Large intestine (tissue), 3 donors: ENCODE measurements around the gene VSIR. TPM values are rescaled to one million over a fixed set of nuclear protein-coding genes. Genes with fewer than 3 reads are reported as not detected.

ENCODE experiments used
- DNase-seq, 2 donors: peaks; one replicate each; pipeline versions ENCODE4 v3.0.0 to v3.0.0-alpha.2; 2013
- H3K27ac ChIP-seq: one replicate; pipeline ENCODE4 v1.5.1; 2013; ENCODE audit warnings: low read length
- H3K27me3 ChIP-seq: 2 replicates; pipeline ENCODE4 v1.6.1; 2013; ENCODE audit warnings: low read length; ENCODE audit not compliant: control insufficient read depth, insufficient read depth
- H3K36me3 ChIP-seq: 2 replicates; pipeline ENCODE4 v1.6.1; 2013; ENCODE audit warnings: low read length; ENCODE audit not compliant: control insufficient read depth, insufficient read depth
- H3K4me1 ChIP-seq: one replicate; pipeline ENCODE4 v1.6.1; 2013; ENCODE audit warnings: low read length; ENCODE audit not compliant: control insufficient read depth, insufficient read depth
- H3K4me3 ChIP-seq: one replicate; pipeline ENCODE4 v1.5.1; 2013; ENCODE audit warnings: low read length
- H3K9me3 ChIP-seq: one replicate; pipeline ENCODE4 v1.6.1; 2013; ENCODE audit warnings: mild to moderate bottlenecking, low read depth, low read length, moderate library complexity; ENCODE audit not compliant: control insufficient read depth
- WGBS: methylation state at CpG from one replicate; pipeline ENCODE4 v1.1.5; 2013; ENCODE audit warnings: low lambda C conversion rate; ENCODE audit not compliant: insufficient coverage; 5-methylcytosine and 5-hydroxymethylcytosine counted together
- polyA plus RNA-seq: library from polyadenylated mRNA; unstranded; fragments of 120-200 nt; gene quantifications from one replicate; pipeline ENCODE4 v1.2.1, GENCODE V29; 2013

The VSIR gene
- polyA plus RNA-seq, 1 donor, result 47.9 TPM

DNA sequence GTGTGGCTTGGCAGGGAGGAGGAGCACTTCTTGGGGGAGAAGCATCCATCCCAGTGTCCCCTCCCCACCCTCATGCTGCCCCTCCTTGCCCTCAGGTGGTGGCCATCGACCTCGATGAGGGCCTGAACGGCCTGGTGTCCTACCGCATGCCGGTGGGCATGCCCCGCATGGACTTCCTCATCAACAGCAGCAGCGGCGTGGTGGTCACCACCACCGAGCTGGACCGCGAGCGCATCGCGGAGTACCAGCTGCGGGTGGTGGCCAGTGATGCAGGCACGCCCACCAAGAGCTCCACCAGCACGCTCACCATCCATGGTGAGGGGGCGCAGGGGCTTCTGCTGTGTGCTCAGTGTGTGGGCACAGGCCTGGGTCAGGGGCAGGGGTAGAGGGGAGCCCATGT, 68.5 kb downstream of the VSIR start:
- H3K27me3 ChIP-seq, result no peaks in the 10 kb centered on the region
- no peak for DNase-seq
- no peak overlapping the region for H3K4me3 ChIP-seq
- no peaks in the 10 kb centered on the region for H3K9me3 ChIP-seq
- H3K4me1 ChIP-seq, result peaks cover 2% of the 10 kb centered on the region
- no CpG with 5 or more reads among the region's 18 CpGs for WGBS
- no peaks in the 10 kb centered on the region for H3K36me3 ChIP-seq
- no peak overlapping the region for H3K27ac ChIP-seq

DNA sequence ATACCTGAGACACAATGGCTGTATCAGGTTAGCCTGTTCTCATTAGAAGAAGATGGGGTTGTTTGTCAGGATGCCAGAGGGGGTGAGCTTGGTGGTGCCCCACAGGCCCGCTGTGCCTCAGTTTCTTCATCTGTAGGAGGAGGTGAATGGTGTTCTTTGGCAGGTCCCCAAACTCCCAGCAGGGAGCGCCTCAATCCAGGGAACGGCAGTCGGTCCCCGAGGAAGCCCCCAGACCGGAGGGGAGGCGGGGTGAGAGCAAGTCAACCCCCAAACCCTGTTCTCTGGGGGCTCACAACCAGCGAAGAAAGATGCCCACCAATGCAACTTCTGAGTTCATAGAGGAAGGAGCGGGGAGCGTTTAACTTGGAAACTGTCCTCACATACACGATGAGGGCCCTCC, 69.7 kb downstream of the VSIR start:
- WGBS, result no CpG with 5 or more reads among the region's 11 CpGs
- H3K4me3 ChIP-seq, result no peak overlapping the region
- no peaks in the 10 kb centered on the region for H3K36me3 ChIP-seq
- H3K9me3 ChIP-seq, result no peaks in the 10 kb centered on the region
- no peaks in the 10 kb centered on the region for H3K4me1 ChIP-seq
- no peak overlapping the region for H3K27ac ChIP-seq
- DNase-seq, result no peak
- H3K27me3 ChIP-seq, result no peaks in the 10 kb centered on the region

DNA sequence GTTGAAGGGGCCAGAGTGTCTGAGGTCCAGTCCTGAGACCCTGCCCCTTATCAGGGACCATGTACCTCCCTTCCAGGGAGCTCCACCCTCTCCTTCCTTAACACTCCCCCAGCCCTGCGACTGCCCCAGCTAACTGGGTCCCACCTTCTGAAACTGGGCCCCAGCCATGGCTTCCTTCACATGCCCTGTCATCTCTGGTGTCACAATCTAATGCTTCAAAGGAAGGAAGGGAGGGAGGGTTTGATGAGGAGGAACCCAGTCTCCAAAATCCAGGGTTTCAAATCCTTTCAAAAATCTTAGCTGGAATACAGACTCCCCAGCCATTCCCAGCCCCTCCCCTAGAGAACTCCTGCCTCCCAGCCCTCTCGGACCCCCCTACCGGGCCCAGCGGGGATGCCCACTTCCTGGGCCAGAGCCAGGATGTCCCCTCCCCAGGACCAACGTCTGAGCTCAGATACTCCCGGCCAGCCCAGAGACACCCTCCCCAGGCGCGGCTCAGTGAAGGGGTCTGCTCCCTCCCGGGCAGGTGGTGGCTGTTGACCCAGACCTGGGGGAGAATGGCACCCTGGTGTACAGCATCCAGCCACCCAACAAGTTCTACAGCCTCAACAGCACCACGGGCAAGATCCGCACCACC, 71.7 kb downstream of the VSIR start:
- Histone ChIP-seq H3K9me3 (no peaks in the 10 kb centered on the region), H3K4me3 (no peak overlapping the region), H3K36me3 (no peaks in the 10 kb centered on the region), H3K4me1 (peaks cover 4% of the 10 kb centered on the region), H3K27me3 (no peaks in the 10 kb centered on the region), H3K27ac (no peak overlapping the region)
- no CpG with 5 or more reads among the region's 11 CpGs for WGBS
- DNase-seq, result no peak

DNA sequence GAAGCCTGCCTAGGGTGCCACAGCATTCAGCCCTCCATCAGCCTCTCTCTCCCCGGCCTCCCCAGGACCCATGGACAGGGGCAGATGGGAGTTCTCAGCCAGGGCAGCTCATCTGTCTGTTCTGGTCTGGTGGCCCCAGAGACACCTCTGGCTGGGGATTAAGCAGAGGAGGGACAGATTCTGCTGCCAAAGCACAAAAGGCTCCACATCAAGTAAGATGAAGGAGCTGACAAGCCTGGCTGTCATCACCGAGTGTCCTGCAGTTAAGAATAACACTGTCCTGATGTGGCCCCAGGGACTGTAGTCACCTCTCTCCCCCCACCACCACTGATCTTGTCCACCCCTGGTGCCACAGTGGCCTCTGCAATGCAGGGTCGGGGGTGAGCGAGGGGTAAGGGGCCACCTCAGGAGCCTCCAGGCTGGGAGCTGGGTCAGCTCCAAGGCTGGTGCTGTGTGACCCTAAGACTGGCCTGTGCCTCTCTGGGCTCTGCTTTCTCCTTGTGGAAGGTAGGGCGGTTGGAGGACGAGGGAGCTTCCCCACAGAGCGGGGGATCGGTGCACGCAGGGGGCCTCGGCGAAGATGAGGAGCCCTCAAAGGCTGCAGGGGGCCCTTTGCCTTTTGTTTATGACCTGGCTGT, 72.5 kb downstream of the VSIR start:
- Histone ChIP-seq H3K36me3 (no peaks in the 10 kb centered on the region), H3K9me3 (no peaks in the 10 kb centered on the region), H3K4me3 (no peak overlapping the region), H3K4me1 (peaks cover 8% of the 10 kb centered on the region), H3K27ac (no peak overlapping the region), H3K27me3 (no peaks in the 10 kb centered on the region)
- WGBS, result no CpG with 5 or more reads among the region's 11 CpGs
- no peak for DNase-seq

DNA sequence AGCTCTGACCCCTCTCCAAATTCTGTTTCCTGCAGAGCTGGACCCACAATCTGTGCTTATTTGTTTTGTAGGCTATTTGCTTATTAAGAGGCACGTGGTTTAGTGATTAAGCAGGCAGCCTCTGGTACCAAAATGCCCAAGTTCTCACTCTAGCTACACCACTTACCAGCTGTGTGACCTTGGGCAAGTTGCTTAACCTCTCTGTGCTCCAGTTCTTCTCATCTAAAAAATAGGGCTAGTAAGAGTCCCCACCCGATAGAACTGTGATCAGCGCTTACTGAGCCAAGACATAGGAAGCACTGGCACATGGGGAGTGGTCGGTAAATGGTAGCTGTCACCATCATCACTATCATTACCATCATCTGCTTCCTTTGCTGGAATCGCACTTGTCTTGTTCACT, 74.6 kb downstream of the VSIR start:
- Histone ChIP-seq H3K4me1 (peaks cover 8% of the 10 kb centered on the region), H3K36me3 (no peaks in the 10 kb centered on the region), H3K27ac (no peak overlapping the region), H3K27me3 (no peaks in the 10 kb centered on the region), H3K4me3 (no peak overlapping the region), H3K9me3 (no peaks in the 10 kb centered on the region)
- no CpG with 5 or more reads among the region's 5 CpGs for WGBS
- DNase-seq, result no peak

DNA sequence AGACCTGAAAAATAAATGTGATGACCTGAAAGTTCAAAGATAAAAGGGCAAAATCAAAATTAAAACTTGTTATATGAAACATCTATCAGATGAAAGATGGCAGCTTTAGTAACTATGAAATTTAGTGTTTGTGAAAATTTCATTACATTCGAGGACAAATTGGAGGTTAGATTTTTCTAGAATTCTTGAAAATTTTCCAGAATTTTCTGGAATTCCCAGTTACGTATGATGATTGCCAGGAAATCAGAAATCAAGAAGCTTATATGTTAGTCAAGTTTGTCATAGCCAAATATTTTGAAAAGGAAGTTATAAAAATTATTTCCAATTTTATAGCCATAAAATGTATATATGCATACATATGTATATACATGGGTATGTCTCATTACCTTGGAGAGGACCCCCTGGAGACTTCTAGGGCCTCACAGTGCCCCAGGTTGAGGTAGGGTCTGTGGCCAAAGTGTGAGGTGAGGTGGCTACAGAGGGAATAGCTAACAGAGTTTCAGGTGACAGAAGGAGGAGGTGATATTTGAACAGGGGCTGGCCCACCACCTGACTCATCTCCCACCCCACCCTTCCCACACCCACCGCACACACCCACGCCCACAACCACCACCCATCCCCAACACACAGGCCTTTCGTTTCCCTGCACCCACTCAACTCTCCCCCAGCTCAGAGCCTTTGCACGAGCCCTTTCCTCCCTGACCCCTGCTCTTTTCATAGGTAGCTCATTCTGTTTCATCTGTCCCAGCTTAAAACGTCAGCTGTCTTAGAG, 75.2 kb downstream of the VSIR start:
- Histone ChIP-seq H3K9me3 (no peaks in the 10 kb centered on the region), H3K4me3 (no peak overlapping the region), H3K27me3 (no peaks in the 10 kb centered on the region), H3K4me1 (peaks cover 8% of the 10 kb centered on the region), H3K27ac (no peak overlapping the region), H3K36me3 (no peaks in the 10 kb centered on the region)
- 89% methylated on average over 1 of the region's 7 CpGs for WGBS
- DNase-seq, result no peak

Other genes starting within 250 kb of the VSIR start
- 0.27 TPM for gene C10orf105, start 53.7 kb downstream of the VSIR start, polyA plus RNA-seq
- gene PSAP, start 77.7 kb upstream of the VSIR start, polyA plus RNA-seq, result 540 TPM
- 4.7 TPM for gene CHST3, start 190.9 kb upstream of the VSIR start, polyA plus RNA-seq